ENCODE data around the gene PNO1. TPM values are rescaled to one million over a fixed set of nuclear protein-coding genes. Genes with fewer than 3 reads are reported as not detected.
A peak's percentile ranks its signal among the peaks of the same experiment; 100 is the strongest.

PNO1 gene
- total RNA-seq, 2 experiments from 2014 or later: 25.1 to 26.2 TPM

- H3K36me3 Mint-ChIP-seq (ENCODE audit: low read depth): peaks cover 18% of the 10 kb centered on the region
Observed at GRCh38 chr2:68200157-68200787, 42.6 kb downstream of the PNO1 start.

DNA sequence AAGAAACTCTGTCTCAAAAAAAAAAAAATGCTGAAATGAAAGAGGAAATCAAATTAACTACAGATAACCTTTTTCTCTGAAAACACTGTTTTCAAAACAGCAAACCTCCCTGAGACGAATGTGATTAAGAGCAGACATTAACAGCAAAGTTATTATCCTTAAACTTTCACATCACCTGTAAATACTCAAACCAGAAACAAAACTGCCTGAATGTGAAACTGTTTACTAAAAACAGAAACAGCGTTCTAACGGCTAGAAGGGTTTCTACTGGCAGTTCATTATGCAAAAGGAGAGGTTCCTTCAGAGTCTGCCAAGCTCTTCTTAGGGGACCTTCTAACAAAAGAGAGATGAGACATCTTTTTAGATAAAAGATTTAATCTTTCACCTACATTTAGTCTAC, 45.9 kb downstream of the PNO1 start:
- ATAC-seq (peak; percentile 87), DNase-seq (no peak)
- peak overlapping the region; percentile 89 for H3K27ac Mint-ChIP-seq
- H3K9me3 Mint-ChIP-seq: no peaks in the 10 kb centered on the region
- ChIA-PET POLR2A (interaction anchor here (1.3 kb wide), 1 partner anchor 13 kb away, joined by 4 read pairs; no protein-coding TSS in a partner anchor), CTCF (interaction anchor here (0.8 to 4.2 kb wide), 5 partner anchors 18 to 79 kb away, joined by 3 to 17 read pairs (median 4); no protein-coding TSS in a partner anchor)
- intact Hi-C loops (cut with micrococcal nuclease): no loop called here
- peak overlapping the region; percentile 22 for H3K4me3 Mint-ChIP-seq
- TF ChIP-seq CTCF (IDR thresholded peaks at IDR 0.05): no peak
- peaks cover 72% of the 10 kb centered on the region for H3K4me1 Mint-ChIP-seq (ENCODE audit: low read depth)
- H3K36me3 Mint-ChIP-seq (ENCODE audit: low read depth): peaks cover 30% of the 10 kb centered on the region
- H3K27me3 Mint-ChIP-seq: no peaks in the 10 kb centered on the region

More at GRCh38 chr2:68200157-68200787, 42.6 kb downstream of the PNO1 start:
- Mint-ChIP-seq H3K9me3 (no peaks in the 10 kb centered on the region), H3K4me3 (no peak overlapping the region), H3K27ac (peak overlapping the region; percentile 23), H3K27me3 (no peaks in the 10 kb centered on the region), H3K4me1 (ENCODE audit: low read depth) (peaks cover 65% of the 10 kb centered on the region)
- intact Hi-C loops (cut with micrococcal nuclease): no loop called here
- CTCF ChIA-PET: interaction anchor here (1.1 to 3.8 kb wide), 4 partner anchors 14 to 82 kb away, joined by 3 to 11 read pairs (median 6); no protein-coding TSS in a partner anchor
- no peak for TF ChIP-seq CTCF (IDR thresholded peaks at IDR 0.05)
- ATAC-seq (no peak), DNase-seq (no peak)
- POLR2A ChIA-PET: no interaction called here

DNA sequence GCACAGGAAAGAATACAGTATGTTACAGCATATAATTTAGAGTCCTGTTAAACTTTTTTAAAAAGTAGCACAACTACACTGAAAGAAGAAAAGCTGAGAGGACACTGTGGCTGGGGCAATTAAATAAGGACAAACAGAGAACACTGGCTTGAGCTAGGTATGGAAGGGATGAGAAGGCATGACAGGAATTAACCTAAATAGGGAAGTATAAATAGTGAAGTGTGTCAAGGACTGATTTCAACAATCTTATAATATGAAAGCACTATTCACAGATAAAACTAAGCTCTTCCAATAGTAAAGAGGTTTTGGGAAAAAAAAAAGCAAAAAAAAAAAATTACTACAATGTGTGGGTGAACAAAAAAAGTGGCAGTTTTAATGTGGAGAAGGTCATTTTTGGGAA, 49.1 kb downstream of the PNO1 start:
- ATAC-seq: no peak
- H3K36me3 Mint-ChIP-seq (ENCODE audit: low read depth): peaks cover 40% of the 10 kb centered on the region
- peaks cover 63% of the 10 kb centered on the region for H3K4me1 Mint-ChIP-seq (ENCODE audit: low read depth)
- peak overlapping the region; percentile 44 for H3K27ac Mint-ChIP-seq
- no peak for TF ChIP-seq CTCF (IDR thresholded peaks at IDR 0.05)
- no peak overlapping the region for H3K4me3 Mint-ChIP-seq
- no peak for DNase-seq
- H3K27me3 Mint-ChIP-seq: no peaks in the 10 kb centered on the region
- intact Hi-C loops (cut with micrococcal nuclease): no loop called here
- CTCF ChIA-PET: interaction anchor here (0.7 to 1.5 kb wide), 5 partner anchors 9 to 21 kb away, joined by 3 to 4 read pairs (median 3); no protein-coding TSS in a partner anchor
- no peaks in the 10 kb centered on the region for H3K9me3 Mint-ChIP-seq
- POLR2A ChIA-PET: interaction anchor here (1.1 to 1.2 kb wide), 2 partner anchors 30 to 40 kb away, joined by 3 read pairs; no protein-coding TSS in a partner anchor

- no peak overlapping the region for H3K27ac Mint-ChIP-seq
- intact Hi-C loops (cut with micrococcal nuclease): no loop called here
- no peaks in the 10 kb centered on the region for H3K9me3 Mint-ChIP-seq
- ATAC-seq (no peak), DNase-seq (no peak)
- ChIA-PET CTCF (interaction anchor here (2.8 kb wide), 1 partner anchor 19 kb away, joined by 8 read pairs; no protein-coding TSS in a partner anchor), POLR2A (no interaction called here)
- H3K36me3 Mint-ChIP-seq (ENCODE audit: low read depth): peaks cover 48% of the 10 kb centered on the region
- peaks cover 71% of the 10 kb centered on the region for H3K4me1 Mint-ChIP-seq (ENCODE audit: low read depth)
- H3K27me3 Mint-ChIP-seq: no peaks in the 10 kb centered on the region
- no peak for TF ChIP-seq CTCF (IDR thresholded peaks at IDR 0.05)
- H3K4me3 Mint-ChIP-seq: no peak overlapping the region
Observed at GRCh38 chr2:68214381-68214780, 56.7 kb downstream of the PNO1 start.
